CD4-positive, alpha-beta T cell treated with Interleukin-4 for 1 hour (primary cell): Measurements from ENCODE around the gene NT5C3B.
"Not testable (repeated sequence)": the region's sequence is repeated elsewhere in the genome, so short reads cannot be mapped to it uniquely, and the experiment has no call there.

Experiments used
- DNase-seq, 2 donors: peaks; one replicate each; pipeline ENCODE4 v3.0.0-alpha.2; 2020 to 2022

The NT5C3B gene

DNA sequence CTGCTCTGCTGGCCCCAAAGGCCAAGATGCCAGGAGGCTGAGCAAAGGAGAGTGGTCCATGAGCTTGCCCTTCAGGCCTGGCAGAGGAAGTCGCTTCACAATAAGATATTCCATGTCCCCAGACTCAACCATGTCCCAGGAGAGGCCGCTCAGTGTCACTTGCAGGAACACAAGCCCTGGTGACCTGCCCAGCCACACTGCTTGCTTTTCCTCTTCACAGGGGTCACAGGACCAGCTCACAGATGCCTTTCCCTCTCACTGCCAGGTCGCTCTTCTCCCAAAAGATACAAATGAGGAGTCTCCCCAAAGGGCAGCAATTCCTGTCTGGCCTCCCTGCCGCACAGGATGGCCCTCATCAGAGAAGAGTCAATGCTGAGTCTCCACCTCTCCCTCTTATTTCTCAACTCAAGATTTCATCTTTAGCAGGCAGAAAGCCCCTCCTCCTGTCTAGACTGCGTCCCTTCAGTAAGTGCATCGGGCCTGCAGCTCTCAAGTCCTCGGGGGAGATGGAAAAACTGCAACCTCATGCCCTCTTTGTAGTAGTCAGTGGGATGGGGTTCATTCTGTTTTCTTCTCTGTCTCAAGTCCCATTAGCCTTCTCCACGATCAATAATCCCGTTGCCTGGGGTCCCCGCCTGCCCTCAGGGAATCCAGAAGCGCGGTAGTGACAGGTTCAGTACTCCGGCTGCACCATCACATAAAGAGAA is 54.5 kb downstream of the NT5C3B start:
- no peak for DNase-seq

DNA sequence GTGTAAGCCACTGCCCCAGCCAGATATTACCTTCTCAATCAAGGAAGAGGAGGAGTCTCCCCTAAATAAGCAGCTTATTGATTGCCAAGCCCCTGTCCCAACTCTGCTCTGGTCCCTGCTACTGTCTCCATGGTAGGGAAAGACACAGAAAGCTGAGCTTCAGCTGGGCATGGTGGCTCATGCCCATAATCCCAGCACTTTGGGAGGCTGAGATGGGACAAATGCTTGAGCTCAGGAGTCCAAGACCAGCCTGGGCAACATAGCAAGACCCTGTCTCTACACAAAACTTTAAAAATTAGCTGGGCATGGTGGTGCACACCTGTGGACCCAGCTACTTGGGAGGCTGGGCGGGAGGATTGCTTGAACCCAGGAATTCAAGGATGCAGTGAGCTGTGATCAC is 56.1 kb downstream of the NT5C3B start:
- no peak for DNase-seq

DNA sequence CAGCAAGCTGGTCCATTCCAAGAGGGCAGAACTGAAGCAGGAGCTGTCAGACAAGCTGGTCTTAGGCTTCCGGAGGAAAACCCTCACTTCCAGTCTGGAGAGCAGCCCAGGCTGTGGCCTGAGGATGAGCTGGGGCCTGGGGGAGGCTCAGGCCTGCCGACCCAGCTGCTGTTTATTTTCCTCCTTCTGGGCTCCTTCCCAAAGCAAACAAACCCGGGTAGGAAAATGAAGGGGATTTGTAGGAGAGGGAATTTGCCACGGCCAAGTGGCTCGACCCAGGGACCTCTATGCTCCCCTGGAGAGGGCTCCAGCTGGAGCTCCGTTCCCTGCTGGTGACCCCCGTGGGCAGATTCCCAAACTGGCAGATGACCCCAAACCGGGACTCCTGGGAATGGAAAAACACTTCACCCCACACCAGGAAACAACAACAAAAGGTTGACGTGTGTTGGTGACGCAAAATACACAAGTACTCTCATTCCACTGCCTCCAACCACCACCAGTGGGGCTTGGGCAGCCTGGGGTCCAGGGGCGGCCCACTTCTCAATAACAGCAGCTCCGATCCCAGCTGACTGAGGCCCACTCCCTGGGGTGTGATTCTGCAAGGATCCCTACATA is 58.4 kb downstream of the NT5C3B start:
- DNase-seq, result no peak

DNA sequence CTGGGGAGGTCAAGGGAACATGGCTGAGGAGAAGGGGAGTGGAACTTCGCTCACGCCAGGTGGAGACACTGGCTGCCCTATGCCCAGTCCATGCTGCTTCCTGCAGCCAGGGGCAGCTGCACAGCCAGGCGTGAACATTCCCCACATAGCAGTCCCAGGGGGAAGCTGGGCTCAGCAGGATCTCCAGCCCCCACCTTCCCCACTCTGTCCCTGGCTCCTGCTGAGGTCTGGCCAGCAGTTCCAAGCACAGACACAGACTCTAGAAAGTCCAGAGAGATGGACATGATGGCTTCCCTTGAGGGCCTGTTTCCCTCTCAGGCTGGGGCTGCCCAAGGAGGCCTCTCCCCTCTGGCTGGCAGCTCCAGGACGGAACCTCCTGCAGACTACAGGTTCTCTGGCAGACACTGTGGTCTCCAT is 58.9 kb downstream of the NT5C3B start:
- DNase-seq, result no peak

DNA sequence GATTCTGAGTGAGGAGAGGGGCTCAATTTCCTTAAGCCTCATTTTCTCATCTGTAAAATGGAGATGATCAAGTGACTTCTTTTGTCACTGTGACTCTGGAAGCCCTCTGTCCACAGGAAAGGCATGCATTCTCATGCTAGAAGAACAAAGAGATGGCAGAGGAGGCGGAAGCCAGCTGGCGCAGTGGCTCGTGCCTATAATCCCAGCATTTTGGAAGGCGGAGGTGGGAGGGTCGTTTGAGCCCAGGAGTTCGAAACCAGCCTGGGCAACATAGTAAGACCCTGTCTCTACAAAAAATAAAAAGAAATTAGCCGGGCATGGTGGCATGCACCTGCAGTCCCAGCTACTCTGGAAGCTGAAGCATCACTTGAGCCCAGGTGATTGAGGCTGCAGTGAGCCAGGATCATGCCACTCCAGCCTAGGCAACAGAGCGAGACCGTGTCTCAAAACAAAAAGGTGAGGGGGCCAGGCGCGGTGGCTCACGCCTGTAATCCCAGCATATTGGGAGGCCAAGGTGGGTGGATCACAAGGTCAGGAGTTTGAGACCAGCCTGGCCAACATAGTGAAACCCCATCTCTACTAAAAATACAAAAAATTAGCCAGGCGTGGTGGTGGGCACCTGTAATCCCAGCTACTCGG is 59.7 kb downstream of the NT5C3B start:
- not testable (repeated sequence) for DNase-seq

DNA sequence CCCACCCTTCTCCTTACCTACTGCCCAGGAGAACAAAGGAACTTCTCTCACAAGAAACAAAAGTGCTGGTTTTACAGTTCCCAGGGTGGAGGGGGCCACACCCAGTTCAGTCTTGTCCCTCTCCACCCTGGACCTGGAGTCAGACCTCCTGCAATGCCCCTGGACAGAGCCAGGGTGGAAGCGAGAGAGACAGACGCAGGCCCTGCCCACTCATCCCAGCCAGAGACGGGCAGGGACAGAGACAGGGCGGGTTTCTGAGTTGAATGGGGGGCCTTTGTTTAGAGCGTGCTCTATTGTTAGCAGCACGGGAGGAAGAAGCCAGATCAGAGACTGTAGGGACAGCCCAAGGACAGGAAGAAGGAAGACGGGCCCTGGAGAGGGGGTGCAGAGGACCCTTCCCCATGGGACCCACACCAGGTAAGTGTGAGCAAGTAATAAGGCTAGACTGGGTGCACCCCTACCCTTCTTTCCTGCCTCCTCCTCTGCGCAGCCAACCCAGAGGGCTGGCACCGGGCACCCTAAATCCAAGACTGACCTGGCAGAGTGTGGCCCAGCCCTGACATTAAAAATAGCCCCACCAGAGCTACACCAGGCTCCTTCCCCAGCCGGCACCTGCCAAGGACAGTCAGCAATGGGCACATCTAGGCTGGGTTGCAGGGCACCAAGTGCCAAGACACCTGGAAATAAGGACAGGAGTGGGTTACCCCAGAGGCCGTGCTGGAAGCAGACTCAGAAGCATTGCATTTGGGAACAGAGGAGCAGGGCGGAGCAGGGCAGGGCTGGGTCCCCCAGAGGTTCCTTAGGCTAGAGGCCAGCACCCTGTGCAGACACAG is 60.4 kb downstream of the NT5C3B start:
- DNase-seq, result no peak
